MM.1S (cell line): ENCODE measurements around the gene PMFBP1.

Source experiments
- EZH2phosphoT487 ChIP-seq: fragments of 300-600 bp; sonication (generic); IDR thresholded peaks from 2 replicates; pipeline ENCODE4 v1.6.1; 2018; ENCODE audit warnings: antibody characterized with exemption, low read length
- TF ChIP-seq, protein P1 (sequence below): fragments of 300-600 bp; sonication (generic); IDR thresholded peaks from 2 replicates; pipeline ENCODE4 v1.5.1; 2016; ENCODE audit warnings: antibody characterized with exemption, low read length, mixed read lengths

DNA sequence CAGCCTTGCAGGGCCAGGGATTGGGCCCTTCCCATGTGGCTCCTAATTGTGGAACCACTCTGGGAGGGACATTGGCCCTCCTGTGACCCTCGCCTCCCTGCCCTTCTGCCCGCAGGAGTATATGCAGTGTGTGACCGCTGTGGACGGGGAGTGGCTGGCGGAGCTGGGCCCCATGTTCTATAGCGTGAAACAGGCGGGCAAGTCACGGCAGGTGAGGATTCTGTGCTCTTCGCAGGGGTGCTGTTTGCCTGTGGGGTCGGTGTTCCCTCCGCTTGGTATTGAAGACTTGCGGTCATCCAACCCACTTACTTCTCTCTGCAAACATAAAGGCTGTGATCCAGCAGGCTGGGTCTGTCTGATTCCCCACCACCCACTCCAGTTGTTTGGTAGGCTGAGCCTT is 62.7 kb downstream of the PMFBP1 start:
- no peak for TF ChIP-seq EZH2phosphoT487
- TF ChIP-seq, protein P1, sequence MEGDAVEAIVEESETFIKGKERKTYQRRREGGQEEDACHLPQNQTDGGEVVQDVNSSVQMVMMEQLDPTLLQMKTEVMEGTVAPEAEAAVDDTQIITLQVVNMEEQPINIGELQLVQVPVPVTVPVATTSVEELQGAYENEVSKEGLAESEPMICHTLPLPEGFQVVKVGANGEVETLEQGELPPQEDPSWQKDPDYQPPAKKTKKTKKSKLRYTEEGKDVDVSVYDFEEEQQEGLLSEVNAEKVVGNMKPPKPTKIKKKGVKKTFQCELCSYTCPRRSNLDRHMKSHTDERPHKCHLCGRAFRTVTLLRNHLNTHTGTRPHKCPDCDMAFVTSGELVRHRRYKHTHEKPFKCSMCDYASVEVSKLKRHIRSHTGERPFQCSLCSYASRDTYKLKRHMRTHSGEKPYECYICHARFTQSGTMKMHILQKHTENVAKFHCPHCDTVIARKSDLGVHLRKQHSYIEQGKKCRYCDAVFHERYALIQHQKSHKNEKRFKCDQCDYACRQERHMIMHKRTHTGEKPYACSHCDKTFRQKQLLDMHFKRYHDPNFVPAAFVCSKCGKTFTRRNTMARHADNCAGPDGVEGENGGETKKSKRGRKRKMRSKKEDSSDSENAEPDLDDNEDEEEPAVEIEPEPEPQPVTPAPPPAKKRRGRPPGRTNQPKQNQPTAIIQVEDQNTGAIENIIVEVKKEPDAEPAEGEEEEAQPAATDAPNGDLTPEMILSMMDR: no peak
